HepG2 (cell line): ENCODE measurements around the gene SLC25A25. TPM values are rescaled to one million over a fixed set of nuclear protein-coding genes. Genes with fewer than 3 reads are reported as not detected.

Experiments
- ATAC-seq: fragments of 200-7000 bp; cut with Tn5 transposase; 3 replicates; pipeline ENCODE4 v1.9.1; 2020; ENCODE audit warnings: mild to moderate bottlenecking, moderate library complexity
- BruUV-seq: library from RNA; stranded (reverse); fragments of 400-500 nt; replicated peaks from 2 replicates; lab custom pipeline; 2021; lab: Mats Ljungman, UMichigan
- CTCF ChIA-PET: fragments of 300-600 bp; formaldehyde crosslinking; extraction: SDS; loops from one replicate; lab custom pipeline; 2021; ENCODE audit warnings: low total read pairs, inconsistent platforms, low intra/inter-chr PET ratio; lab: Yijun Ruan, JAX
- POLR2A ChIA-PET: fragments of 350-600 bp; sonication (Branson Sonifier 250); formaldehyde crosslinking; loops from one replicate; lab custom pipeline; 2020; ENCODE audit warnings: antibody characterized with exemption, inconsistent platforms; lab: Yijun Ruan, JAX
- DNase-seq: peaks from one replicate; pipeline ENCODE4 v3.0.0-alpha.2; 2015; ENCODE audit warnings: low spot score
- FAIRE-seq: peaks from 3 replicates; lab custom pipeline; 2011; peaks lifted over from hg19 to GRCh38; lab: Jason Lieb, UNC
- H2AFZ ChIP-seq: one replicate; pipeline ENCODE4 v1.6.1; 2011; ENCODE audit warnings: low read length, inconsistent platforms
- H3K27ac ChIP-seq: fragments of 300-600 bp; 3 replicates; pipeline ENCODE4 v1.8.0; 2011; ENCODE audit warnings: mixed run types, mild to moderate bottlenecking, mixed read lengths, low read length, inconsistent platforms; ENCODE audit not compliant: insufficient read depth; ENCODE audit errors: extremely low read length
- H3K27me3 ChIP-seq, 2 experiments: fragments of 200-600 bp in 1 of 2; 2 replicates in 1 of 2; 3 replicates in 1 of 2; pipeline versions ENCODE4 v1.6.0 to v1.8.0; 2011; ENCODE audit warnings: low read length in 2 of 2, mild to moderate bottlenecking in 2 of 2, moderate library complexity in 2 of 2, inconsistent platforms in 1 of 2; ENCODE audit not compliant: insufficient read depth in 2 of 2, control insufficient read depth in 1 of 2
- H3K36me3 ChIP-seq, 2 experiments: fragments of 200-600 bp in 1 of 2; replicated peaks in 1 of 2; 2 replicates in 1 of 2; 3 replicates in 1 of 2; pipeline versions ENCODE4 v1.5.1 to v1.8.0; 2011; ENCODE audit warnings: low read length in 2 of 2, inconsistent platforms in 1 of 2; ENCODE audit not compliant: insufficient read depth in 2 of 2, control insufficient read depth in 1 of 2
- H3K4me1 ChIP-seq: 2 replicates; pipeline ENCODE4 v1.5.1; 2012; ENCODE audit warnings: low read length, inconsistent platforms; ENCODE audit not compliant: insufficient read depth
- H3K4me2 ChIP-seq: 2 replicates; pipeline ENCODE4 v1.6.0; 2011; ENCODE audit warnings: low read depth, low read length, inconsistent platforms
- H3K4me3 ChIP-seq, 3 experiments: fragments of 200-600 bp in 1 of 3; sonication (generic), shearing (Covaris generic) in 1 of 3; replicated peaks in 1 of 3; 2 replicates each; pipeline ENCODE4 v1.5.1; 2011 to 2016; ENCODE audit warnings: low read length in 3 of 3, inconsistent platforms in 2 of 3, low read depth in 2 of 3, mild to moderate bottlenecking in 2 of 3, control low read depth in 1 of 3, mixed read lengths in 1 of 3; ENCODE audit not compliant: insufficient read depth in 1 of 3
- H3K79me2 ChIP-seq: one replicate; pipeline ENCODE4 v1.6.1; 2011; ENCODE audit warnings: low read length, inconsistent platforms; ENCODE audit not compliant: insufficient read depth
- H3K9ac ChIP-seq: 2 replicates; pipeline ENCODE4 v1.6.0; 2011; ENCODE audit warnings: mild to moderate bottlenecking, low read depth, low read length, inconsistent platforms; ENCODE audit not compliant: insufficient read depth
- H3K9me3 ChIP-seq: 2 replicates; pipeline ENCODE4 v1.5.1; 2012; ENCODE audit warnings: mild to moderate bottlenecking, low read length
- H4K20me1 ChIP-seq: 2 replicates; pipeline ENCODE4 v1.6.0; 2011; ENCODE audit warnings: inconsistent platforms, mild to moderate bottlenecking, low read length, moderate library complexity; ENCODE audit not compliant: insufficient read depth
- NR2F1 ChIP-seq, 2 experiments: fragments of 450-650 bp in 1 of 2; formaldehyde crosslinking in 1 of 2; IDR thresholded peaks; 2 replicates each; pipeline versions ENCODE4 v1.5.0 to v1.6.1; 2016 to 2020; ENCODE audit warnings: mild to moderate bottlenecking in 1 of 2, missing compliant biosample characterization in 1 of 2, missing genetic modification reagents in 1 of 2, moderate library complexity in 1 of 2
- NR2F2 ChIP-seq: IDR thresholded peaks from 2 replicates; pipeline ENCODE4 v1.6.1; 2012; ENCODE audit warnings: low read depth, inconsistent platforms, borderline replicate concordance
- NR2F6 ChIP-seq, 2 experiments: IDR thresholded peaks; 2 replicates each; pipeline ENCODE4 v1.6.1; 2016; ENCODE audit warnings: antibody characterized with exemption in 1 of 2, mild to moderate bottlenecking in 1 of 2
- PPARG ChIP-seq: conservative IDR thresholded peaks from 2 replicates; pipeline ENCODE4 v1.6.1; 2016; ENCODE audit warnings: missing biosample characterization, missing genetic modification reagents
- RARA ChIP-seq: IDR thresholded peaks from 2 replicates; pipeline ENCODE4 v1.6.1; 2016; ENCODE audit warnings: missing genetic modification reagents, missing compliant biosample characterization
- SAP130 ChIP-seq: IDR thresholded peaks from 2 replicates; pipeline ENCODE4 v1.6.1; 2016; ENCODE audit warnings: low read depth
- SMARCE1 ChIP-seq: fragments of 450-650 bp; IDR thresholded peaks from 2 replicates; pipeline ENCODE4 v1.6.1; 2017; ENCODE audit warnings: borderline replicate concordance
- SP5 ChIP-seq: IDR thresholded peaks from 2 replicates; pipeline ENCODE4 v1.6.1; 2016; ENCODE audit warnings: low read depth, borderline replicate concordance
- TOPORS ChIP-seq: sonication (generic); formaldehyde crosslinking; IDR thresholded peaks from 2 replicates; pipeline ENCODE4 v1.8.0; 2023; ENCODE audit warnings: mild to moderate bottlenecking, missing genetic modification reagents
- ZNF563 ChIP-seq: sonication (generic); formaldehyde crosslinking; IDR thresholded peaks from 2 replicates; pipeline ENCODE4 v1.8.0; 2022; ENCODE audit warnings: mild to moderate bottlenecking, moderate library complexity, missing genetic modification reagents
- WGBS: methylation state at CpG from one replicate; pipeline ENCODE4 v1.1.6; 2017; ENCODE audit warnings: low lambda C conversion rate; 5-methylcytosine and 5-hydroxymethylcytosine counted together
- in situ Hi-C: cut with HindIII; loops from 2 replicates; pipeline ENCODE4 v1.10.0; 2017; ENCODE audit warnings: low pct_unique_long_range_greater_than_20kb; ENCODE audit not compliant: extremely low pct_ligation_motif_present
- intact Hi-C: fragments of 100-400 bp; cut with micrococcal nuclease; formaldehyde crosslinking; loops from one replicate; pipeline ENCODE4 v1.10.0; 2022; ENCODE audit not compliant: unreplicated experiment
- polyA plus RNA-seq, 8 experiments: library from polyadenylated mRNA; depleted of rRNA in 3 of 8; stranded (reverse) in 7 of 8; unstranded in 1 of 8; fragments of >200 nt; fragmentation: Illumina TruSeq in 4 of 8; extraction: Trizol in 4 of 8; gene quantifications; 2 replicates each; pipeline versions ENCODE4 v1.2.1 to v1.2.3, GENCODE V29; 2011 to 2016; ENCODE audit warnings: low read depth in 4 of 8, missing spikeins in 1 of 8, mixed read lengths in 1 of 8; ENCODE audit not compliant: insufficient read depth in 1 of 8
- total RNA-seq, 5 experiments: library from RNA; depleted of rRNA; stranded (reverse); fragments of >200 nt; fragmentation: Illumina TruSeq; extraction: Trizol; gene quantifications; 2 replicates each; pipeline ENCODE4 v1.2.3, GENCODE V29; 2016; ENCODE audit warnings: low read depth in 1 of 5
- TF ChIP-seq, protein P1 (sequence below): sonication (generic); formaldehyde crosslinking; IDR thresholded peaks from 2 replicates; pipeline ENCODE4 v1.9.0; 2021; ENCODE audit warnings: missing genetic modification reagents, borderline replicate concordance
- TF ChIP-seq, protein P2 (sequence below): sonication (generic); formaldehyde crosslinking; IDR thresholded peaks from 2 replicates; pipeline ENCODE4 v1.4.0; 2020; ENCODE audit warnings: missing genetic modification reagents
- TF ChIP-seq, protein P3 (sequence below): sonication (generic); IDR thresholded peaks from 2 replicates; pipeline ENCODE4 v1.6.1; 2016; ENCODE audit warnings: low read depth, borderline replicate concordance

The SLC25A25 gene
- total and polyA plus RNA-seq, 2 of the 13 experiments (the other 11 are each of a cell fraction or from before 2014, with no cell fraction given), result 10.5 to 24.8 TPM

DNA sequence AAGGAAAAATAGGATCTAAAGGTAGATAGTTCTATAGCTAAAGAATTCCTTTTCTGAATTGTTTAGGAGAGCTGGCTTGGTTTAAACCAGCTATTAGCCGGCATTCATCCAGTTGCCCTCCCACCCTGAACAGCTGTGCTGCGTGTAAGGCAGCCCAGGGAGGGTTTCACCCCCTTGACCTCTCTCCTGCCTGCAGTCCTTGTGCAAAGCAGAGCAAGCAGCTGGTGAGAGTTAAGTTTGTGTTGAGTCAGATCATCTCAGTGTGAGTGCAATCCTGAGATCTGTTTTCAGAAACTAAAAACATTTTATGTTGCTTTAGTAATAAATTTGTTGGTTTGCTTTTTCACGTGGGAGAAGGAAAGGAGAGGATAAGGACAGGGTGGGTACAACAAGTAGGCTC lies 13.0 kb downstream of the SLC25A25 start:
- 30% methylated on average over 3 of the region's 3 CpGs for WGBS
- peaks cover 45% of the 10 kb centered on the region for H3K4me1 ChIP-seq
- ATAC-seq (peak; percentile 77), DNase-seq (no peak), FAIRE-seq (peak; percentile 85)
- peak overlapping the region; percentile 3 for H3K27ac ChIP-seq
- POLR2A ChIA-PET, result interaction anchor here (1.1 to 1.4 kb wide), 2 partner anchors 17 to 23 kb away, joined by 3 to 5 read pairs; no protein-coding TSS in a partner anchor
- H3K4me3 ChIP-seq, result no peak overlapping the region
- H3K9me3 ChIP-seq, result no peaks in the 10 kb centered on the region
- H2AFZ ChIP-seq, result no peak overlapping the region
- in situ Hi-C loops, result no loop called here
- no peaks in the 10 kb centered on the region for H3K27me3 ChIP-seq
- H3K79me2 ChIP-seq, result peaks cover 5% of the 10 kb centered on the region
- intact Hi-C loops, result no loop called here
- peaks cover 2 to 3% of the 10 kb centered on the region in 2 experiments; a peak in 2 of 5 replicates for H3K36me3 ChIP-seq
- TF ChIP-seq ZNF563 (CRISPR knock-in tag), result no peak
- TF ChIP-seq TOPORS (CRISPR knock-in tag), result no peak
- peak; percentile 61 for TF ChIP-seq NR2F6 (IDR thresholded peaks at IDR 0.05)
- TF ChIP-seq NR2F6 (CRISPR knock-in tag; IDR thresholded peaks at IDR 0.05), result peak; percentile 76
- TF ChIP-seq SMARCE1, result no peak
- peak; percentile 36; the same call in 1 of the 2 replicates for TF ChIP-seq SAP130 (CRISPR knock-in tag)
- TF ChIP-seq NR2F1 (CRISPR knock-in tag; IDR thresholded peaks at IDR 0.05), result peak in 1 of 2 experiments; percentile 80; a peak in 3 of 4 replicates
- 0 out of 2 replicates have a peak, but pooled peaks have one; percentile 31 for TF ChIP-seq RARA (CRISPR knock-in tag)
- 0 out of 2 replicates have a peak, but pooled peaks have one; percentile 44 for TF ChIP-seq NR2F2
- TF ChIP-seq SP5 (CRISPR knock-in tag), result 0 out of 2 replicates have a peak, but pooled peaks have one; percentile 13
- TF ChIP-seq, protein P1, sequence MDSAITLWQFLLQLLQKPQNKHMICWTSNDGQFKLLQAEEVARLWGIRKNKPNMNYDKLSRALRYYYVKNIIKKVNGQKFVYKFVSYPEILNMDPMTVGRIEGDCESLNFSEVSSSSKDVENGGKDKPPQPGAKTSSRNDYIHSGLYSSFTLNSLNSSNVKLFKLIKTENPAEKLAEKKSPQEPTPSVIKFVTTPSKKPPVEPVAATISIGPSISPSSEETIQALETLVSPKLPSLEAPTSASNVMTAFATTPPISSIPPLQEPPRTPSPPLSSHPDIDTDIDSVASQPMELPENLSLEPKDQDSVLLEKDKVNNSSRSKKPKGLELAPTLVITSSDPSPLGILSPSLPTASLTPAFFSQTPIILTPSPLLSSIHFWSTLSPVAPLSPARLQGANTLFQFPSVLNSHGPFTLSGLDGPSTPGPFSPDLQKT (CRISPR knock-in tag), result no peak
- TF ChIP-seq PPARG (CRISPR knock-in tag), result no peak
- TF ChIP-seq, protein P2, sequence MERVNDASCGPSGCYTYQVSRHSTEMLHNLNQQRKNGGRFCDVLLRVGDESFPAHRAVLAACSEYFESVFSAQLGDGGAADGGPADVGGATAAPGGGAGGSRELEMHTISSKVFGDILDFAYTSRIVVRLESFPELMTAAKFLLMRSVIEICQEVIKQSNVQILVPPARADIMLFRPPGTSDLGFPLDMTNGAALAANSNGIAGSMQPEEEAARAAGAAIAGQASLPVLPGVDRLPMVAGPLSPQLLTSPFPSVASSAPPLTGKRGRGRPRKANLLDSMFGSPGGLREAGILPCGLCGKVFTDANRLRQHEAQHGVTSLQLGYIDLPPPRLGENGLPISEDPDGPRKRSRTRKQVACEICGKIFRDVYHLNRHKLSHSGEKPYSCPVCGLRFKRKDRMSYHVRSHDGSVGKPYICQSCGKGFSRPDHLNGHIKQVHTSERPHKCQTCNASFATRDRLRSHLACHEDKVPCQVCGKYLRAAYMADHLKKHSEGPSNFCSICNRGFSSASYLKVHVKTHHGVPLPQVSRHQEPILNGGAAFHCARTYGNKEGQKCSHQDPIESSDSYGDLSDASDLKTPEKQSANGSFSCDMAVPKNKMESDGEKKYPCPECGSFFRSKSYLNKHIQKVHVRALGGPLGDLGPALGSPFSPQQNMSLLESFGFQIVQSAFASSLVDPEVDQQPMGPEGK (CRISPR knock-in tag), result peak; percentile 44; the same call in 1 of the 2 replicates
- TF ChIP-seq, protein P3, sequence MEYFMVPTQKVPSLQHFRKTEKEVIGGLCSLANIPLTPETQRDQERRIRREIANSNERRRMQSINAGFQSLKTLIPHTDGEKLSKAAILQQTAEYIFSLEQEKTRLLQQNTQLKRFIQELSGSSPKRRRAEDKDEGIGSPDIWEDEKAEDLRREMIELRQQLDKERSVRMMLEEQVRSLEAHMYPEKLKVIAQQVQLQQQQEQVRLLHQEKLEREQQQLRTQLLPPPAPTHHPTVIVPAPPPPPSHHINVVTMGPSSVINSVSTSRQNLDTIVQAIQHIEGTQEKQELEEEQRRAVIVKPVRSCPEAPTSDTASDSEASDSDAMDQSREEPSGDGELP, result peak; percentile 93
- TF ChIP-seq, all 625 proteins: peak for 8
- no TSS peak for BruUV-seq
- Histone ChIP-seq H4K20me1 (no peaks in the 10 kb centered on the region), H3K9ac (no peak overlapping the region), H3K4me2 (no peak overlapping the region)
- CTCF ChIA-PET, result no interaction called here
